PC-3 (cell line): ENCODE measurements around the gene ZFP64.

Source experiments
- CTCF ChIP-seq: fragments of 300-600 bp; sonication (generic); conservative IDR thresholded peaks from 2 replicates; pipeline ENCODE4 v1.5.1; 2017; ENCODE audit warnings: antibody characterized with exemption, low read depth, mild to moderate bottlenecking, low read length
- EZH2 ChIP-seq: fragments of 300-600 bp; sonication (generic); IDR thresholded peaks from one replicate; pipeline ENCODE4 v1.6.1; 2017; ENCODE audit warnings: antibody characterized with exemption, mild to moderate bottlenecking, low read length; ENCODE audit not compliant: unreplicated experiment

- TF ChIP-seq CTCF (no peak), EZH2 (no peak)
Measured at GRCh38 chr20:52145587-52145986, 46.0 kb downstream of the ZFP64 start.
